Thyroid gland (tissue), 4 donors: ENCODE measurements around the gene MAGI3. TPM values are rescaled to one million over a fixed set of nuclear protein-coding genes. Genes with fewer than 3 reads are reported as not detected.
"Not testable (repeated sequence)": the region's sequence is repeated elsewhere in the genome, so short reads cannot be mapped to it uniquely, and the experiment has no call there.

Experiments
- DNase-seq, 2 donors: peaks; one replicate each; pipeline ENCODE4 v3.0.0-alpha.2; 2019
- H3K27ac ChIP-seq, 3 donors: fragments of 200-600 bp; sonication (generic); 1 replicate in 2 of 3; 2 replicates in 1 of 3; pipeline ENCODE4 v1.5.1; 2016 to 2019; ENCODE audit warnings: mild to moderate bottlenecking in 1 of 3, moderate library complexity in 1 of 3
- H3K27me3 ChIP-seq: fragments of 200-600 bp; sonication (generic); one replicate; pipeline ENCODE4 v1.5.1; 2019
- H3K36me3 ChIP-seq, 2 donors: fragments of 200-600 bp; sonication (generic); one replicate each; pipeline ENCODE4 v1.5.1; 2016 to 2019
- H3K4me1 ChIP-seq, 2 donors: fragments of 200-600 bp; sonication (generic); one replicate each; pipeline ENCODE4 v1.5.1; 2017 to 2019
- H3K4me3 ChIP-seq, 3 donors: fragments of 200-600 bp; sonication (generic); replicated peaks in 1 of 3; 1 replicate in 2 of 3; 2 replicates in 1 of 3; pipeline ENCODE4 v1.5.1; 2016; ENCODE audit warnings: mild to moderate bottlenecking in 1 of 3
- H3K9me3 ChIP-seq: fragments of 200-600 bp; sonication (generic); one replicate; pipeline ENCODE4 v1.5.1; 2017
- POLR2A ChIP-seq, 2 donors: fragments of 450-650 bp; IDR thresholded peaks; one replicate each; pipeline ENCODE4 v1.6.1; 2017; ENCODE audit warnings: antibody characterized with exemption in 2 of 2, mild to moderate bottlenecking in 2 of 2, moderate library complexity in 1 of 2
- WGBS, 2 donors: methylation state at CpG; one replicate each; pipeline ENCODE4 v1.1.5; 2017; 5-methylcytosine and 5-hydroxymethylcytosine counted together
- intact Hi-C: fragments of 100-400 bp; cut with DNase I; formaldehyde crosslinking; loops from one replicate; pipeline ENCODE4 v1.15.1; 2023
- total RNA-seq, 4 donors: library from RNA; depleted of rRNA; stranded (reverse); fragments of >200 nt; gene quantifications; one replicate each; pipeline ENCODE4 v1.2.3, GENCODE V29; 2016
- TF ChIP-seq, protein P1 (sequence below), 6 experiments: fragments of 200-600 bp in 3 of 6; fragments of 450-650 bp in 3 of 6; sonication (generic) in 3 of 6; IDR thresholded peaks; one replicate each; pipeline ENCODE4 v1.5.1; 2016 to 2019; ENCODE audit warnings: antibody characterized with exemption in 6 of 6, mild to moderate bottlenecking in 2 of 6, inconsistent platforms in 1 of 6, moderate library complexity in 1 of 6

MAGI3 gene
- total RNA-seq, 4 donors from 2014 or later = 52.9 to 91.0 (median 61.9) TPM

DNA sequence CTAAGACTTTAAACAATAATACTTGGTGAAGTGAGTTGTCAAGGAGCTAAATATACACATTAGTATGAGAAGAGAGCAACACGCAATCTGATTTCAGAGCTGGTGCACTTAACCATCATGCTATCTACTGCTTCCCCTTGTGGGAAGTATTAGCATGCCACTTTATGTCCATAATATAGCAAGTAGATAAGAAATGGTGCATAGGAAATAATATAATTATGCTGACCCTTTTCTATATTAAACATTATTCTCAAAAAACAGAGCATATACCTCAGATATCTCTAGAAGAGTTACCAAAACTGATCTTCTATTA lies 63.4 kb downstream of the MAGI3 start:
- no peaks in the 10 kb centered on the region for H3K36me3 ChIP-seq
- intact Hi-C loops = no loop called here
- no peak overlapping the region for H3K4me3 ChIP-seq
- H3K27ac ChIP-seq = no peak overlapping the region
- no peaks in the 10 kb centered on the region for H3K27me3 ChIP-seq
- no peaks in the 10 kb centered on the region for H3K9me3 ChIP-seq
- H3K4me1 ChIP-seq = peaks cover 16 to 46% of the 10 kb centered on the region in 2 donors
- no peak for DNase-seq
- 81 to 89% methylated on average over 1 of the region's 1 CpG for WGBS, 2 donors
- TF ChIP-seq, protein P1, sequence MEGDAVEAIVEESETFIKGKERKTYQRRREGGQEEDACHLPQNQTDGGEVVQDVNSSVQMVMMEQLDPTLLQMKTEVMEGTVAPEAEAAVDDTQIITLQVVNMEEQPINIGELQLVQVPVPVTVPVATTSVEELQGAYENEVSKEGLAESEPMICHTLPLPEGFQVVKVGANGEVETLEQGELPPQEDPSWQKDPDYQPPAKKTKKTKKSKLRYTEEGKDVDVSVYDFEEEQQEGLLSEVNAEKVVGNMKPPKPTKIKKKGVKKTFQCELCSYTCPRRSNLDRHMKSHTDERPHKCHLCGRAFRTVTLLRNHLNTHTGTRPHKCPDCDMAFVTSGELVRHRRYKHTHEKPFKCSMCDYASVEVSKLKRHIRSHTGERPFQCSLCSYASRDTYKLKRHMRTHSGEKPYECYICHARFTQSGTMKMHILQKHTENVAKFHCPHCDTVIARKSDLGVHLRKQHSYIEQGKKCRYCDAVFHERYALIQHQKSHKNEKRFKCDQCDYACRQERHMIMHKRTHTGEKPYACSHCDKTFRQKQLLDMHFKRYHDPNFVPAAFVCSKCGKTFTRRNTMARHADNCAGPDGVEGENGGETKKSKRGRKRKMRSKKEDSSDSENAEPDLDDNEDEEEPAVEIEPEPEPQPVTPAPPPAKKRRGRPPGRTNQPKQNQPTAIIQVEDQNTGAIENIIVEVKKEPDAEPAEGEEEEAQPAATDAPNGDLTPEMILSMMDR (IDR thresholded peaks at IDR 0.05) = no peak
- no peak for TF ChIP-seq POLR2A (IDR thresholded peaks at IDR 0.05)

DNA sequence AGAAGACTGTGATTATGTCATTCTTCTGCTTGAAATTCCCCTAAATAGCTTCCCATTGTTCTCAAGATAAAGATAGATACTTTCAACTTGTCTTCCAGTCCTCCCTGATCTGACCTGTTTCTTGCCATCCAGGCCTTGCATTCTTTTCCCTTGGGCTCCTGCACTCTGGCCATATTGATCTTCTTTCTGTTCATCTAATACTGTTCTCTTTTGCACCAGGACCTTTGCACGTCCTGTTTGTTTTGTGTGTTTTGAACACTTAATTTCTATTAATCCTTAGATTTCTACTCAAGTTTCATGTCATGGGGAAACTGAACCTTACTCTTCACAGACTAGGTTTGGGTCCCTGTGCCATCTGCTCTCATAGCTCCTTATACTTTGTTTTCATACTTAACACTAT lies 65.1 kb downstream of the MAGI3 start:
- Histone ChIP-seq H3K4me1 (peaks cover 16 to 50% of the 10 kb centered on the region in 2 donors), H3K9me3 (no peaks in the 10 kb centered on the region), H3K27ac (no peak overlapping the region), H3K27me3 (no peaks in the 10 kb centered on the region), H3K36me3 (no peaks in the 10 kb centered on the region), H3K4me3 (no peak overlapping the region)
- intact Hi-C loops = no loop called here
- no peak for DNase-seq
- WGBS, 2 donors = 96 to 97% methylated on average over 1 of the region's 1 CpG
- TF ChIP-seq POLR2A (IDR thresholded peaks at IDR 0.05) = no peak
- TF ChIP-seq, protein P1 (IDR thresholded peaks at IDR 0.05) = no peak

DNA sequence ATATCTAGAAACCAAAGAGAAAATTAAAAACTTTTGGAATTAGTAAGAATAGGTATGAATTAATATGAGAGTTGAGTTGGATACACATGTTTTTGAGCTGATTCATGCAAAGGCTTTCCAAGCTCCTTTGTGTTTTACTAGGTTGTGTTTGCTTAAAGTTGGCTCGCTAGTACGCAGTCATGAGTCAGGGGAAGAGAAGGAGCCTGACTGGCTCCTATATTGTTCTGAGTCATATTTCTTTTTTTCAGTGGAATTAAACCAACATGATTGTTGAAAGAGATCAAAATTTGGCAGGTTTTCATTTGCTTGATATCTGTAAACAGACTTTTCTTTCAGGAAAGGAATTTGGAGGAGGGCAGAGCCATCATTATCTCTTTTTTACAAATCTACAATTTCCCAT lies 66.7 kb downstream of the MAGI3 start:
- intact Hi-C loops = no loop called here
- WGBS, 2 donors = 20 to 46% methylated on average over 2 of the region's 2 CpGs
- peak; percentile 17 to 49 for DNase-seq
- H3K36me3 ChIP-seq = no peaks in the 10 kb centered on the region
- no peak overlapping the region for H3K4me3 ChIP-seq
- H3K27ac ChIP-seq = peak overlapping the region in 2 of 3 donors; percentile 12 to 15
- no peaks in the 10 kb centered on the region for H3K27me3 ChIP-seq
- peaks cover 16 to 43% of the 10 kb centered on the region in 2 donors for H3K4me1 ChIP-seq
- TF ChIP-seq POLR2A (IDR thresholded peaks at IDR 0.05) = no peak
- TF ChIP-seq, protein P1 (IDR thresholded peaks at IDR 0.05) = no peak
- H3K9me3 ChIP-seq = no peaks in the 10 kb centered on the region

DNA sequence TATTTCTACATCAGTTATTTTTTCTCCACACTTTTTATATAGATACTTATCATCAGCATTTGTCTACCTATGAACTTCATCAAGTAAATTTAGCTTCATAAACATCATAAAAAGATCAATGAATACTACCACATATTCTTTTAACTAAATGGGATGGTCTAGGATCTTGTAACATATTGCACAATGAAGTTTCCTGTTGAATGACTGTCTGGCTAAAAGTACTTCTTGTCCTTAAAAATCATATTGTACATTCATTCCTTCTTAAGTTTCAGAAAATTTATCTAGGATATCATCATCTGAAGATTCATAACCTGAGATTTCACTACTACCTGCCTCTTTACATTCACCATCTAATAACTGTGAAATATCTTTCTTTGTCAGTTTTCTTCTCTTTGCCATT lies 69.0 kb downstream of the MAGI3 start:
- Histone ChIP-seq H3K4me3 (no peak overlapping the region), H3K27me3 (no peaks in the 10 kb centered on the region), H3K9me3 (no peaks in the 10 kb centered on the region), H3K4me1 (peaks cover 6 to 25% of the 10 kb centered on the region in 2 donors), H3K36me3 (no peaks in the 10 kb centered on the region), H3K27ac (no peak overlapping the region)
- intact Hi-C loops = no loop called here
- DNase-seq = no peak
- TF ChIP-seq, protein P1 (IDR thresholded peaks at IDR 0.05) = no peak
- no peak for TF ChIP-seq POLR2A (IDR thresholded peaks at IDR 0.05)

DNA sequence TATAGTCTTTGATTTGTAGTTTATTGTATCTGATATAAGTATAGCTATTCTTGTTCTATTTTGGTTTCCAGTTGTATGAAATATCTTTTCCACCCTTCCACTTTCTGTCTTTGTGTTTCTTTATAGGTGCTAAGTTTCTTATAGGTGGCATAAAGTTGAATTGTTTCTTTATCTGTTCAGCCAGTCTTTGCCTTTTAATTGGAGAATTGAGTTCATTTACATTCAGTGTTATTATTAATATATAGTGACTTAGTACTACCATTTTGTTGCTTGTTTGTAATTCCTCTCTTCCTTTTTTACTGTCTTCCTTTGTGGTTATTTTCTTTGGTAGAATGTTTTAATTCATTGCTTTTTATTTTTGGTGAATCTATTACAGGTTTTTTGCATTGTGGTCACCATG lies 77.7 kb downstream of the MAGI3 start:
- Histone ChIP-seq H3K27me3 (no peaks in the 10 kb centered on the region), H3K4me3 (no peak overlapping the region), H3K9me3 (no peaks in the 10 kb centered on the region), H3K36me3 (no peaks in the 10 kb centered on the region), H3K4me1 (peaks cover 3 to 4% of the 10 kb centered on the region in 2 donors), H3K27ac (no peak overlapping the region)
- DNase-seq = no peak
- no peak for TF ChIP-seq POLR2A (IDR thresholded peaks at IDR 0.05)
- intact Hi-C loops = no loop called here

DNA sequence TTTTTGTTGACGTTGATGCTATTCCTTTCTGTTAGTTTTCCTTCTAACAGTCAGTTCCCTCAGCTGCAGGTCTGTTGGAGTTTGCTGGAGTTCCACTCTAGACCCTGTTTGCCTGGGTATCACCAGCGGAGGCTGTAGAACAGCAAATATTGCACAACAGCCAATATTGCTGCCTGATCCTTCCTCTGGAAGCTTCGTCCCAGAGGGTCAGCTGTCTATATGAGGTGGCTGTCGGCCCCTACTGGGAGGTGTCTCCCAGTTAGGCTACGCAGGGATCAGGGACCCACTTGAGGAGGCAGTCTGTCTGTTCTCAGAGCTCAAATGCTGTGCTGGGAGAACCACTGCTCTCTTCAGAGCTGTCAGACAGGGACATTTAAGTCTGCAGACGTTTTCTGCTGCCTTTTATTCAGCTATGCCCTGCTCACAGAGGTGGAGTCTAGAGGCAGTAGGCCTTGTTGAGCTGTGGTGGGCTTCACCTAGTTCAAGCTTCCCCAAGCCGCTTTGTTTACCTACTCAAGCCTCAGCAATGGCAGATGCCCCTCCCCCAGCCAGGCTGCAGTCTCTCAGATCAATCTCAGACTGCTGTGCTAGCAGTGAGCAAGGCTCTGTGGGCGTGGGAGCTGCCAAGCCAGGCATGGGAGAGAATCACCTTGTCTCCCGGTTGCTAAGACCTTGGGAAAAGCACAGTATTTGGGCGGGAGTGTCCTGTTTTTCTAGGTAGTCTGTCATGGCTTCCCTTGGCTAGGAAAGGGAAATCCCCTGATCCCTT lies 88.3 kb downstream of the MAGI3 start:
- H3K9me3 ChIP-seq, H3K4me1 ChIP-seq, H3K27me3 ChIP-seq, intact Hi-C loops, H3K27ac ChIP-seq, H3K36me3 ChIP-seq, H3K4me3 ChIP-seq, DNase-seq: not testable (repeated sequence)
- WGBS, 2 donors = 96 to 97% methylated on average over 10 of the region's 10 CpGs
